ENCODE data around the gene TMEM255B. TPM values are rescaled to one million over a fixed set of nuclear protein-coding genes. Genes with fewer than 3 reads are reported as not detected.
"Not testable (repeated sequence)": the region's sequence is repeated elsewhere in the genome, so short reads cannot be mapped to it uniquely, and the experiment has no call there.

Gene TMEM255B
- total RNA-seq, 1 experiment from 2014 or later: 4.7 TPM

DNA sequence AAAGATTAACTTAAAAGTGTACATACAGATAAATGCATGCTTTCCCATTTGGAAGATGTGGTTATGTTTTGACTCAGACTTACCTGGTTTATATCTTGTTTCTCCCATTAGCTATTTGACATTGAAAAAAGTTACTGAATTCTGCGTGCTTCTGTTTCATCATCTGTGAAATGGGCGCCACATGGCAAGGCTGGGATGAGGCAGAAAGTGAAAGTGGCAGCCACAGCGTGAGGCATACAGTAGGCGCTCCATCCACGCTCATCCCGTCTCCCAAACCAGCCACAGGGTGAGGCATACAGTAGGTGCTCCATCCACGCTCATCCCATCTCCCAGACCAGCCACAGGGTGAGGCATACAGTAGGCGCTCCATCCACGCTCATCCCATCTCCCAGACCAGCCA, 14.0 kb upstream of the TMEM255B start (continued):
- TF ChIP-seq FOXK1 (CRISPR knock-in tag; IDR thresholded peaks at IDR 0.05) (no peak), SMAD3 (CRISPR knock-in tag; IDR thresholded peaks at IDR 0.05; ENCODE audit: borderline replicate concordance) (no peak), OVOL2 (CRISPR knock-in tag; IDR thresholded peaks at IDR 0.05; ENCODE audit: borderline replicate concordance) (no peak), NFATC4 (CRISPR knock-in tag; IDR thresholded peaks at IDR 0.05) (no peak), NFYB (CRISPR knock-in tag; conservative IDR thresholded peaks at IDR 0.05; ENCODE audit: low read depth) (no peak), NR1H2 (CRISPR knock-in tag; IDR thresholded peaks at IDR 0.05) (no peak), IRF2 (CRISPR knock-in tag; IDR thresholded peaks at IDR 0.05; ENCODE audit: borderline replicate concordance, low read depth) (no peak)
- TF ChIP-seq, protein P1, sequence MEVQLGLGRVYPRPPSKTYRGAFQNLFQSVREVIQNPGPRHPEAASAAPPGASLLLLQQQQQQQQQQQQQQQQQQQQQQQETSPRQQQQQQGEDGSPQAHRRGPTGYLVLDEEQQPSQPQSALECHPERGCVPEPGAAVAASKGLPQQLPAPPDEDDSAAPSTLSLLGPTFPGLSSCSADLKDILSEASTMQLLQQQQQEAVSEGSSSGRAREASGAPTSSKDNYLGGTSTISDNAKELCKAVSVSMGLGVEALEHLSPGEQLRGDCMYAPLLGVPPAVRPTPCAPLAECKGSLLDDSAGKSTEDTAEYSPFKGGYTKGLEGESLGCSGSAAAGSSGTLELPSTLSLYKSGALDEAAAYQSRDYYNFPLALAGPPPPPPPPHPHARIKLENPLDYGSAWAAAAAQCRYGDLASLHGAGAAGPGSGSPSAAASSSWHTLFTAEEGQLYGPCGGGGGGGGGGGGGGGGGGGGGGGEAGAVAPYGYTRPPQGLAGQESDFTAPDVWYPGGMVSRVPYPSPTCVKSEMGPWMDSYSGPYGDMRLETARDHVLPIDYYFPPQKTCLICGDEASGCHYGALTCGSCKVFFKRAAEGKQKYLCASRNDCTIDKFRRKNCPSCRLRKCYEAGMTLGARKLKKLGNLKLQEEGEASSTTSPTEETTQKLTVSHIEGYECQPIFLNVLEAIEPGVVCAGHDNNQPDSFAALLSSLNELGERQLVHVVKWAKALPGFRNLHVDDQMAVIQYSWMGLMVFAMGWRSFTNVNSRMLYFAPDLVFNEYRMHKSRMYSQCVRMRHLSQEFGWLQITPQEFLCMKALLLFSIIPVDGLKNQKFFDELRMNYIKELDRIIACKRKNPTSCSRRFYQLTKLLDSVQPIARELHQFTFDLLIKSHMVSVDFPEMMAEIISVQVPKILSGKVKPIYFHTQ (CRISPR knock-in tag; IDR thresholded peaks at IDR 0.05): no peak
- TF ChIP-seq, protein P2, sequence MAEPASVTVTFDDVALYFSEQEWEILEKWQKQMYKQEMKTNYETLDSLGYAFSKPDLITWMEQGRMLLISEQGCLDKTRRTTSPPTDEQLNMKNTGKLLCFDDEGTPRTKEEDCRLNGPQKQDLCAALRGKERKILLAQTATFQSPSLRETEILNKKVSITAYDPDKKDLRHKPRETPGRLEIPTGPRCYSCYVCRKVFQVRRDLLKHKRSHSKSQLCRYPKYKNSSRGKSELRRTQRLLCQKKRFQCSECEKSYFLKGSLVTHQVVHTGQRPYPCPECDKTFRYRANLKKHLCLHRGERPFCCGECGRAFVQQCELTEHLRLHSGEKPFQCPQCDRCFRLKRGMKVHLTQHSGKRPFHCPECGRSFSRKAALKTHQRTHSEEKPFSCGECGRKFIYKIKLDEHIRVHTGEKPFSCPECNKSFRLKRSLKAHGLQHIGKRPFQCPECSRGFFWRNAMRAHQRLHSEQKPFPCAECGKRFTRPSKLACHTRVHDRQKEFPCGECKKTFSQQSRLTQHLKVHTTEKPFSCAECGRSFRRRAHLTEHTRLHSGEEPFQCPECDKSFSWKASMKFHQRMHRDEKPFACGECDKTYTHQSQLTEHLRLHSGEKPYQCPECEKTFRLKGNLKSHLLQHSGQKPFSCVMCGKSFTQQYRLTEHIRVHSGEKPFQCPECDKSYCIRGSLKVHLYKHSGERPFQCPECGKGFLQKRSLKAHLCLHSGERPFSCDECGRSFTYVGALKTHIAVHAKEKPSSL (CRISPR knock-in tag; conservative IDR thresholded peaks at IDR 0.05): no peak
- TF ChIP-seq, protein P3, sequence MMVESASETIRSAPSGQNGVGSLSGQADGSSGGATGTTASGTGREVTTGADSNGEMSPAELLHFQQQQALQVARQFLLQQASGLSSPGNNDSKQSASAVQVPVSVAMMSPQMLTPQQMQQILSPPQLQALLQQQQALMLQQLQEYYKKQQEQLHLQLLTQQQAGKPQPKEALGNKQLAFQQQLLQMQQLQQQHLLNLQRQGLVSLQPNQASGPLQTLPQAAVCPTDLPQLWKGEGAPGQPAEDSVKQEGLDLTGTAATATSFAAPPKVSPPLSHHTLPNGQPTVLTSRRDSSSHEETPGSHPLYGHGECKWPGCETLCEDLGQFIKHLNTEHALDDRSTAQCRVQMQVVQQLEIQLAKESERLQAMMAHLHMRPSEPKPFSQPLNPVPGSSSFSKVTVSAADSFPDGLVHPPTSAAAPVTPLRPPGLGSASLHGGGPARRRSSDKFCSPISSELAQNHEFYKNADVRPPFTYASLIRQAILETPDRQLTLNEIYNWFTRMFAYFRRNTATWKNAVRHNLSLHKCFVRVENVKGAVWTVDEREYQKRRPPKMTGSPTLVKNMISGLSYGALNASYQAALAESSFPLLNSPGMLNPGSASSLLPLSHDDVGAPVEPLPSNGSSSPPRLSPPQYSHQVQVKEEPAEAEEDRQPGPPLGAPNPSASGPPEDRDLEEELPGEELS (CRISPR knock-in tag; IDR thresholded peaks at IDR 0.05): no peak
- TF ChIP-seq, protein P4, sequence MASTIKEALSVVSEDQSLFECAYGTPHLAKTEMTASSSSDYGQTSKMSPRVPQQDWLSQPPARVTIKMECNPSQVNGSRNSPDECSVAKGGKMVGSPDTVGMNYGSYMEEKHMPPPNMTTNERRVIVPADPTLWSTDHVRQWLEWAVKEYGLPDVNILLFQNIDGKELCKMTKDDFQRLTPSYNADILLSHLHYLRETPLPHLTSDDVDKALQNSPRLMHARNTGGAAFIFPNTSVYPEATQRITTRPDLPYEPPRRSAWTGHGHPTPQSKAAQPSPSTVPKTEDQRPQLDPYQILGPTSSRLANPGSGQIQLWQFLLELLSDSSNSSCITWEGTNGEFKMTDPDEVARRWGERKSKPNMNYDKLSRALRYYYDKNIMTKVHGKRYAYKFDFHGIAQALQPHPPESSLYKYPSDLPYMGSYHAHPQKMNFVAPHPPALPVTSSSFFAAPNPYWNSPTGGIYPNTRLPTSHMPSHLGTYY (CRISPR knock-in tag; IDR thresholded peaks at IDR 0.05): no peak
- TF ChIP-seq, protein P5, sequence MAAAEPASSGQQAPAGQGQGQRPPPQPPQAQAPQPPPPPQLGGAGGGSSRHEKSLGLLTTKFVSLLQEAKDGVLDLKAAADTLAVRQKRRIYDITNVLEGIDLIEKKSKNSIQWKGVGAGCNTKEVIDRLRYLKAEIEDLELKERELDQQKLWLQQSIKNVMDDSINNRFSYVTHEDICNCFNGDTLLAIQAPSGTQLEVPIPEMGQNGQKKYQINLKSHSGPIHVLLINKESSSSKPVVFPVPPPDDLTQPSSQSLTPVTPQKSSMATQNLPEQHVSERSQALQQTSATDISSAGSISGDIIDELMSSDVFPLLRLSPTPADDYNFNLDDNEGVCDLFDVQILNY (CRISPR knock-in tag; IDR thresholded peaks at IDR 0.05): no peak
- TF ChIP-seq, protein P6, sequence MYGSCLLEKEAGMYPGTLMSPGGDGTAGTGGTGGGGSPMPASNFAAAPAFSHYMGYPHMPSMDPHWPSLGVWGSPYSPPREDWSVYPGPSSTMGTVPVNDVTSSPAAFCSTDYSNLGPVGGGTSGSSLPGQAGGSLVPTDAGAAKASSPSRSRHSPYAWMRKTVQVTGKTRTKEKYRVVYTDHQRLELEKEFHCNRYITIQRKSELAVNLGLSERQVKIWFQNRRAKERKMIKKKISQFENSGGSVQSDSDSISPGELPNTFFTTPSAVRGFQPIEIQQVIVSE (CRISPR knock-in tag; IDR thresholded peaks at IDR 0.05; ENCODE audit: borderline replicate concordance): no peak

DNA sequence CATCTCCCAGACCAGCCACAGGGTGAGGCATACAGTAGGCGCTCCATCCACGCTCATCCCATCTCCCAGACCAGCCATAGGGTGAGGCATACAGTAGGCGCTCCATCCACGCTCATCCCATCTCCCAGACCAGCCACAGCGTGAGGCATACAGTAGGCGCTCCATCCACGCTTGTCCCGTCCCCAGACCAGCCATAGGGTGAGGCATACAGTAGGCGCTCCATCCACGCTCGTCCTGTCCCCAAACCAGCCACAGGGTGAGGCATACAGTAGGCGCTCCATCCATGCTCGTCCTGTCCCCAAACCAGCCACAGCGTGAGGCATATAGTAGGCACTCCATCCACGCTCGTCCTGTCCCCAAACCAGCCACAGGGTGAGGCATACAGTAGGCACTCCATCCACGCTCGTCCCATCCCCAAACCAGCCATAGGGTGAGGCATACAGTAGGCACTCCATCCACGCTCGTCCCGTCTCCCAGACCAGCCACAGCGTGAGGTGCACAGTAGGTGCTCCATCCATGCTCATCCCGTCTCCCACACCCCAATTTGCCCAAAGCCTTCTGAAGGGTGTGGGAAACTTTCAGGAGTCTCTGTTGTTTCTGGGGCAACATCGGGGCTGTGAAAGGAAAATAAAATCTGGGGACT, 13.4 kb upstream of the TMEM255B start:
- CTCF ChIA-PET: interaction anchor here (0.8 to 1.3 kb wide), 4 partner anchors 13 to 567 kb away, joined by 3 to 6 read pairs (median 4); partner anchors contain the start of gene TMEM255B
- H3K27ac Mint-ChIP-seq; H3K4me3 Mint-ChIP-seq; H3K9me3 Mint-ChIP-seq; DNase-seq (ENCODE audit: low spot score); ATAC-seq; H3K36me3 Mint-ChIP-seq; H3K4me1 Mint-ChIP-seq; H3K27me3 Mint-ChIP-seq (ENCODE audit: low read depth); POLR2A ChIA-PET: not testable (repeated sequence)
